GM12892 (cell line): Measurements from ENCODE around the gene ASIC2.

Experiments used
- POLR2A ChIP-seq: IDR thresholded peaks from 2 replicates; pipeline ENCODE4 v1.6.1; 2011; ENCODE audit warnings: low read depth, low read length, control low read depth
- POLR2AphosphoS5 ChIP-seq: IDR thresholded peaks from 2 replicates; pipeline ENCODE4 v1.6.1; 2011; ENCODE audit warnings: low read depth, low read length, control low read depth
- TAF1 ChIP-seq: IDR thresholded peaks from 2 replicates; pipeline ENCODE4 v1.6.1; 2011; ENCODE audit warnings: low read depth, mild to moderate bottlenecking, control low read depth, low read length, borderline replicate concordance

DNA sequence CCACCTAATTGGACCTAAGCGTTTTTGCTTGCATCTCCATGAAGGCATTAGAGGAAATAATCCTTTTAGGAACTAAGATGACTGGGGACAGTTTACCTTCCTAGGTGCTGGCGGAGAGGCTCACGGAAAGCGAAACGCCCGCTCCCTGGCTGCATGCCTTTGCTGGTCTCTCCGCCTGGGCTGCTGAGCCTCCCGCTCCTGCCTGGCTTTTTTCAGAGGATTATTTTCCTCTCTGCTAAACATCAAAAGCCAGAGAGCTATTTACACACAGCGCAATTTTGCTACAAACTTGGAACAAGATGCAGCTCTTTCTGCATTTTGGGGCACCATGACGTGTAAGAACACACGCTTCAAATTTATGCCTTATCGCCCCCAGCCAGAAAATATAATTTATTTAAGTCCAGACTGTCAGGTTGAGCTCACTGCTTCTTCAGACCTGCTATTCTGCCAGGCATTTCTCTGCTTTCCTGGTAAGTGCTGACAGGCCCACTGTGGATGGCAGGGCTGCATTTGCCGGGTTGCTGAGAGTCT lies 177.0 kb downstream of the ASIC2 start:
- TF ChIP-seq POLR2A (no peak), POLR2AphosphoS5 (no peak), TAF1 (no peak)
